GM19193 (cell line): ENCODE measurements around the gene TMEM39A.

ENCODE experiments used
- POLR2A ChIP-seq: IDR thresholded peaks from 4 replicates; pipeline ENCODE4 v1.6.1; 2011; ENCODE audit not compliant: insufficient read depth, insufficient read length; ENCODE audit errors: extremely low read depth

The TMEM39A gene

GRCh38 chr3:119382134-119382533, 81.3 kb downstream of the TMEM39A start:
- no peak for TF ChIP-seq POLR2A

GRCh38 chr3:119380697-119381096, 82.7 kb downstream of the TMEM39A start:
- no peak for TF ChIP-seq POLR2A
